ENCODE data around the gene UBN1. TPM values are rescaled to one million over a fixed set of nuclear protein-coding genes. Genes with fewer than 3 reads are reported as not detected.

Gene UBN1
- total RNA-seq, 1 experiment from 2014 or later = 63.1 TPM

DNA sequence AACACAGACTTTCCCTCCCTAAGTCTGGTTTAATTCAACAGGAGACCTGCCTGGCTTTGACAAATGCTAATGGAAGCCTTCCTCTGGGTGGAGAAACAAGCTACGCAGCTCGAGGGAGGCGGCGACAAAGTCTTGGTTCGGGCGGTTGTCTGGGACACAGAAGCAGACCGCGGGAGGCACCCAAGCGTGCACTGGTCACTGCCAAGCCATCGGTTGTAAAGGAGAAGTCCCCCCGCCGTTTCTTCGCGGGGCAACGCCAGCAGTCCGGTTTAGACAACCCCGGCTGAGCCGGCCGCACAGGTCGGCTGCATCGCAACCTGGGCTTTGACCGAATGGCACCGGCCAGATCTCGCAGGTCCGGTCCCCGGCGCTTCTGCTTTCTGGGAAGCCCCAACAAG is 779 bp upstream of the UBN1 start:
- DNase-seq (ENCODE audit: low read depth, low spot score) (no peak), ATAC-seq (peak; percentile 27; the same call in 1 of the 2 replicates)
- H3K4me3 ChIP-seq (ENCODE audit: low read depth in 2 of 2, low read length in 2 of 2) = peak overlapping the region; percentile 63 to 96
- no peak for TF ChIP-seq POLR2AphosphoS5 (IDR thresholded peaks at IDR 0.05; ENCODE audit: low read depth, low read length)
- TF ChIP-seq, protein P1, sequence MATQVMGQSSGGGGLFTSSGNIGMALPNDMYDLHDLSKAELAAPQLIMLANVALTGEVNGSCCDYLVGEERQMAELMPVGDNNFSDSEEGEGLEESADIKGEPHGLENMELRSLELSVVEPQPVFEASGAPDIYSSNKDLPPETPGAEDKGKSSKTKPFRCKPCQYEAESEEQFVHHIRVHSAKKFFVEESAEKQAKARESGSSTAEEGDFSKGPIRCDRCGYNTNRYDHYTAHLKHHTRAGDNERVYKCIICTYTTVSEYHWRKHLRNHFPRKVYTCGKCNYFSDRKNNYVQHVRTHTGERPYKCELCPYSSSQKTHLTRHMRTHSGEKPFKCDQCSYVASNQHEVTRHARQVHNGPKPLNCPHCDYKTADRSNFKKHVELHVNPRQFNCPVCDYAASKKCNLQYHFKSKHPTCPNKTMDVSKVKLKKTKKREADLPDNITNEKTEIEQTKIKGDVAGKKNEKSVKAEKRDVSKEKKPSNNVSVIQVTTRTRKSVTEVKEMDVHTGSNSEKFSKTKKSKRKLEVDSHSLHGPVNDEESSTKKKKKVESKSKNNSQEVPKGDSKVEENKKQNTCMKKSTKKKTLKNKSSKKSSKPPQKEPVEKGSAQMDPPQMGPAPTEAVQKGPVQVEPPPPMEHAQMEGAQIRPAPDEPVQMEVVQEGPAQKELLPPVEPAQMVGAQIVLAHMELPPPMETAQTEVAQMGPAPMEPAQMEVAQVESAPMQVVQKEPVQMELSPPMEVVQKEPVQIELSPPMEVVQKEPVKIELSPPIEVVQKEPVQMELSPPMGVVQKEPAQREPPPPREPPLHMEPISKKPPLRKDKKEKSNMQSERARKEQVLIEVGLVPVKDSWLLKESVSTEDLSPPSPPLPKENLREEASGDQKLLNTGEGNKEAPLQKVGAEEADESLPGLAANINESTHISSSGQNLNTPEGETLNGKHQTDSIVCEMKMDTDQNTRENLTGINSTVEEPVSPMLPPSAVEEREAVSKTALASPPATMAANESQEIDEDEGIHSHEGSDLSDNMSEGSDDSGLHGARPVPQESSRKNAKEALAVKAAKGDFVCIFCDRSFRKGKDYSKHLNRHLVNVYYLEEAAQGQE (IDR thresholded peaks at IDR 0.05; ENCODE audit: insufficient read depth in 1 of 2, low read depth in 2 of 2, low read length in 1 of 2) = no peak
- TF ChIP-seq SIN3A (IDR thresholded peaks at IDR 0.05; ENCODE audit: borderline replicate concordance, insufficient read depth, low read depth, low read length) = no peak
- TF ChIP-seq, protein P2, sequence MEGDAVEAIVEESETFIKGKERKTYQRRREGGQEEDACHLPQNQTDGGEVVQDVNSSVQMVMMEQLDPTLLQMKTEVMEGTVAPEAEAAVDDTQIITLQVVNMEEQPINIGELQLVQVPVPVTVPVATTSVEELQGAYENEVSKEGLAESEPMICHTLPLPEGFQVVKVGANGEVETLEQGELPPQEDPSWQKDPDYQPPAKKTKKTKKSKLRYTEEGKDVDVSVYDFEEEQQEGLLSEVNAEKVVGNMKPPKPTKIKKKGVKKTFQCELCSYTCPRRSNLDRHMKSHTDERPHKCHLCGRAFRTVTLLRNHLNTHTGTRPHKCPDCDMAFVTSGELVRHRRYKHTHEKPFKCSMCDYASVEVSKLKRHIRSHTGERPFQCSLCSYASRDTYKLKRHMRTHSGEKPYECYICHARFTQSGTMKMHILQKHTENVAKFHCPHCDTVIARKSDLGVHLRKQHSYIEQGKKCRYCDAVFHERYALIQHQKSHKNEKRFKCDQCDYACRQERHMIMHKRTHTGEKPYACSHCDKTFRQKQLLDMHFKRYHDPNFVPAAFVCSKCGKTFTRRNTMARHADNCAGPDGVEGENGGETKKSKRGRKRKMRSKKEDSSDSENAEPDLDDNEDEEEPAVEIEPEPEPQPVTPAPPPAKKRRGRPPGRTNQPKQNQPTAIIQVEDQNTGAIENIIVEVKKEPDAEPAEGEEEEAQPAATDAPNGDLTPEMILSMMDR (IDR thresholded peaks at IDR 0.05) = no peak
- TF ChIP-seq TCF7L2 (IDR thresholded peaks at IDR 0.05; ENCODE audit: low read depth, low read length) = no peak
- peaks cover 22% of the 10 kb centered on the region for H3K4me1 ChIP-seq (ENCODE audit: control insufficient read depth, insufficient read depth, low read length)
- H3K36me3 ChIP-seq (ENCODE audit: control insufficient read depth, insufficient read depth, low read length) = peaks cover 24% of the 10 kb centered on the region
- H3K27ac ChIP-seq (ENCODE audit: low read length) = peak overlapping the region; percentile 84
- ChIA-PET CTCF (no interaction called here), POLR2A (interaction anchor here (0.6 kb wide), 1 partner anchor 109 kb away, joined by 3 read pairs; no protein-coding TSS in a partner anchor)
- in situ Hi-C loops (cut with HindIII; ENCODE audit: low pct_unique_long_range_greater_than_20kb, low sequenced_read_pairs) (no loop called here), intact Hi-C loops (cut with micrococcal nuclease; ENCODE audit: unreplicated experiment) (loop anchor here (10.0 kb wide), 1 partner anchor 108 kb away; the partner anchor contains the start of gene SEC14L5)
- BruUV-seq (replicated peaks) = no TSS peak
- no peaks in the 10 kb centered on the region for H3K9me3 ChIP-seq (ENCODE audit: control insufficient read depth, insufficient read depth, low read depth, low read length)
- no peaks in the 10 kb centered on the region for H3K27me3 ChIP-seq (ENCODE audit: control insufficient read depth, insufficient read depth, low read length)

DNA sequence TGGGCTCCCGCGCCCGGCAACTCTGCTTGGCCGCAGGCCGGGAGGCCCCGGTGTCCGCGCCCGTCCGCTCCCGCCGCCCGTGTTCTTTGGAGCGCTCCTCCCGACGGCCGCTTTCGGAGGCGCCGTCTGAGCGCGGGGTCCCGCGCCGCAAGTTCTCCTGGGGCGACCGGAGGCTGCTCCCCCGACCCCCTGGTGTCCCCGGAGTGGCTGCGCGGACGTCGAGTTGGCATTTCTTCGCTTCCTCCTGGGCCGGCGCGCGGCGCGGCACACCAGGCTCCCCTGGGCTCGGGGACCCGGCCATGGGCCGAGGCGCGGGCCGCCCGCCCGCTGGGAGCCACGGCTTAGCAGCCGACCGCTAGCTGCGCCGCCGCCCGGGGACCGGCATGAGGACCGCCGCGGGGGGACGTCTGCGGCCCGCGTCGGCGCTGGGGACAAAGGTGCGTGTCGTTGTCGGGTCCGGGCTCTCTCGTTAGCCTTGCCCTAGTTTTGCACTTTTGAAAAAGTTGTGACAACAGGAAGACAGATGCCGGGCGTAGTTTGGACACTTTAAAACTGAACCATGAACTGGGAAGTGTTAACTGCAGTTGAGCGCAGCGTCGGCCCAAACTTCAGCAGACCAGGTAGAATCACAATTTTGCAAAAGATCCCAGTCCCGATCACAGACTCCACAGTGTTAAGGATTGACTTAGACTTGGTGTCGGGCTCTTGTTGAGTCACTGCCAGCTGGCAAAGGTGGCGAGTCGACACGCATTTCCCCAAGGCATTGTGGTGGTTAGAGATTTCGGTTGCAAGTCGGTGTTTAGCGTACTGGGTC is 700 bp downstream of the UBN1 start:
- Histone ChIP-seq H3K9me3 (ENCODE audit: control insufficient read depth, insufficient read depth, low read depth, low read length) (no peaks in the 10 kb centered on the region), H3K27ac (ENCODE audit: low read length) (peak overlapping the region; percentile 75), H3K36me3 (ENCODE audit: control insufficient read depth, insufficient read depth, low read length) (peaks cover 23% of the 10 kb centered on the region), H3K4me1 (ENCODE audit: control insufficient read depth, insufficient read depth, low read length) (peaks cover 22% of the 10 kb centered on the region), H3K27me3 (ENCODE audit: control insufficient read depth, insufficient read depth, low read length) (no peaks in the 10 kb centered on the region), H3K4me3 (ENCODE audit: low read depth in 2 of 2, low read length in 2 of 2) (peak overlapping the region; percentile 63 to 96)
- in situ Hi-C loops (cut with HindIII; ENCODE audit: low pct_unique_long_range_greater_than_20kb, low sequenced_read_pairs) (no loop called here), intact Hi-C loops (cut with micrococcal nuclease; ENCODE audit: unreplicated experiment) (loop anchor here (10.0 kb wide), 1 partner anchor 107 kb away; the partner anchor contains the start of gene SEC14L5)
- DNase-seq (ENCODE audit: low read depth, low spot score) = no peak
- BruUV-seq (replicated peaks) = no TSS peak
- ATAC-seq = no peak; the same call in 1 of the 2 replicates
- POLR2A ChIA-PET = no interaction called here
- CTCF ChIA-PET = no interaction called here
- TF ChIP-seq SIN3A (IDR thresholded peaks at IDR 0.05; ENCODE audit: borderline replicate concordance, insufficient read depth, low read depth, low read length) = 0 out of 2 replicates have a peak, but pooled peaks have one; percentile 47
- TF ChIP-seq, protein P1 (IDR thresholded peaks at IDR 0.05; ENCODE audit: insufficient read depth in 1 of 2, low read depth in 2 of 2, low read length in 1 of 2) = no peak
